GM19452 (cell line): Measurements from ENCODE around the gene GATM.
A peak's percentile ranks its signal among the peaks of the same experiment; 100 is the strongest.
"Not testable (repeated sequence)": the region's sequence is repeated elsewhere in the genome, so short reads cannot be mapped to it uniquely, and the experiment has no call there.

Source experiments
- ATAC-seq: cut with Tn5 transposase; IDR thresholded peaks from one replicate; pipeline ENCODE4 v1.9.1; 2021; ENCODE audit not compliant: unreplicated experiment

Gene GATM

GRCh38 chr15:45389351-45389750 lies 11.0 kb upstream of the GATM start:
- ATAC-seq: no peak

DNA sequence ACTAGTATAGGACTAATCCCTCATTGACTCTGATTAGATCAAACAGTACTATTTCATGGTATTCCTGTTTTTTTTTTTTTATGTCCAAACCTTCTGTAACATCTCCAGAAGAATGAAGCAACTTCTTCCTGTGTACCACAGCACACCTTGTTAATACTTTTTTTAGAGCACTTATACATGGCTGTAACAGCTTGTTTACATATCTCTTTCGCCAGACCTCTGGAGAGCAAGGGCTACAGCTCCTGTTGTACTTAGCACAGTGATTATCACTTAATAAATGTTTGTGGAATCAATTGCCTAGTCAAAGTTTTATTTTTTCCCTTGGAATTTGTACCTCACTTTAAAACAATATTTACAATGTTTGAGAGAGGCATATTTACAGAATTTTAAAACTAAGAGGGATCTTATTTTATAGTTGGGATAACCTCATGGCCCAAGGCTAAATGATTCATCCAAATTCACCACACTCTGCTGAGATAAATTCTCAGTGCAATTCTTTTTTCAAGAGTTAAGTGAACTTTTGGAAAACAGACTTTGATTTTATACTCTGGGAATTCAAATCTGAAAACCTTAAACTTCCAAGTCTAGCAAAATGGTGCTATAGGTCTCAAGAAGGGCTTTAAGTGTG lies 9.2 kb upstream of the GATM start:
- ATAC-seq: no peak

GRCh38 chr15:45386974-45387373 lies 8.6 kb upstream of the GATM start:
- ATAC-seq: no peak

- no peak for ATAC-seq
Measured at GRCh38 chr15:45386420-45386819, 8.1 kb upstream of the GATM start.

DNA sequence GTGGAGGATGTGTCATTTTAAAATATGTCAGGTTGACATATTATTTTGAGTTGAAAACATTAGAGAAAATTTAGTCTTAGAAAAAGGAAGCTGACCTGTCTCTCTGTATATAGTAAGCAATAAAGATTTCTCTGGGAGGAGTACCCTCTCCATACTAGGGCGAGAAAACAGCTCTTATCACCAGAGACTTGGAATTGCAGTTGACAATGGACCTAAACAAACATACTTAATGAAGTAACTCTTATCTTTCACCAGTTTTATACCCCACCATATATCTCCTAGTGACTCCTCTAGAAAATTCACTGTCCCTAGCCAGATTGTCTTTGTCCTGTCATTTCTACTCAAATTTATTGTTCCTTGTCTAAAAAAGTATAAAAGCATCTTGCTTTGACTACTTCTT lies 7.2 kb upstream of the GATM start:
- no peak for ATAC-seq

GRCh38 chr15:45384700-45385099 lies 6.4 kb upstream of the GATM start:
- no peak for ATAC-seq

DNA sequence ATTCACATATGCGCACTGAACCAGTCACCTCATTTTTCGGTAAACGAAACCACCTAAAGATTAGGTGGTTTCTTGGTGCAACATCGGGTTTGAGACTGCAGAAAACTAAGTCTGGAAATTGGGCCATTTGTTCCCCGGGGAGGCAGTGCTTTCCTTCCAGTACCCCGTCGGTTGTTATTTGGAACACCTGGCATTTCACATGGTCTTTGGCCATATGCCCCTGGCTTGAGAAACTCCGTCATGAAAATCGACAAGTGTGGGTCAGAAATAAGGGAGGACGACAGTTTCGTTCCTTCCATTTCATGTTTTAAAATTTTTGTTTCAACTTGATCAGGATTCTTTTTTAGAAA lies 544 bp upstream of the GATM start:
- ATAC-seq: no peak

GRCh38 chr15:45377609-45378148 lies 665 bp downstream of the GATM start:
- ATAC-seq: peak; percentile 36

- no peak for ATAC-seq
Measured at GRCh38 chr15:45376967-45377608, 1.3 kb downstream of the GATM start.

DNA sequence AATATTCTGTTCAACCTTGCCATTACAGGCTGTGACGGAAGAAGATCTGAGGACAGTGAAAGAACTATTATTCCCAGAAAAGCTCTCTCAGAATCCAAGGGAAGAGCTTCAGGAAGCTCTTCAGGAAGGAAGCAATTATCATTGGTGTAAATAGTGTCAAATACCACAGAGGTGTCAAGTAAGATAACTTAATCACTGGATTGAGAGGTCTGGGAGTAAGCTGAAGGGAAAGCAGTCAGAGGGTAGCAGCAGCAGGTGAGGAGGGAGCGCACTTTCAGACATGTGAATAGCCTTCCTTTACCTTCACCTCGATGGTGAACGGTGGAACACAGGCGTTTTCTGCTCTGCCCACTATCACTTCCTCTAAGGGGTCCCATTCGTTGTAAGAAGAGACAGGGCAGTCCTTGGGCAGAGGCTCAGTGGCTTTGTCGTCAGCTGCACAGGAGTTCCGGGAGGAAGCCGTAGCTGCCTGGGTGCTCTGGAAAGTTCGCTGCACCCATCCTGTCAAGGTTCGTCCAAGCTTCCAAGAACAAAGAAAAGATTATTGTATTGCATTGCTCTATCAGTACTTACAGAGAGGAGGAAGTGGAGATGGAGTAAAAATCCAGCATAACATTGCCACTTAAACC lies 1.9 kb downstream of the GATM start:
- no peak for ATAC-seq

DNA sequence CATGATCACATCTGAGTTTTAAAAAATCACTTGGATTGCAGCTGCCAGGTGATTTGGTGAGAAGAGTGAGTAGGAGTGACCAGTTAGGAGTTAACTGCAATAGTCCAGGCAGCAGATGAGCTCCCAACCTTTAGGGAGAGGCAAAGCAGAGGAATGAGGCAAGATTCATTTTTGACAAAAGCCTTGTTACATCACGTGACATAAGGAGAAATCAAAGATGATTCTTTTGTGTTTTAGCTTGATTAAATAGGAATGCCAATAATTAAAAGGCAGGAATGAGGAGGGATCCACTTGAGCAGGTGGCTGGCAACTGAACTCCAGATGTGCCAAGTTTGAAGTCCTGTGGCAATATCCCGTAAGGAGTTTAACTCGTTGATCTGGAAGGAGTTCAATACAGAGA lies 2.5 kb downstream of the GATM start:
- no peak for ATAC-seq

DNA sequence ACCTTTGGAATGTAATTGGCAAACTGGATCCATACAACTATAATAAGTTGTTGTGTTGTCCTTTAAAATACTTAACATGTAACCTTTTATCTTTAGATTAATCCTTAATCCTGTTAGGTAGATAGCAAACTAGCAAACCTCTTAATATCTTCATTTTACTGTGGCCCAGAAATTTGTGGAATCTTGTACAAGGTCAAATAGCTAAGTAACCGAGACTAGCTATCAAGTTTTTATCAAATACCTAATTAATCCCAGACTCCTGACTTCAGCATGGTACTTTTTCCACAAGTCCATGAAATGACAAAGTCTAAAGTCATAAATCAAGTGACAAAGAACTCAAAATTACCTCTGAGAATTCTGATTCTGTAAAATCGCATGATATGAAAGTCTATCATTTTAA lies 4.4 kb downstream of the GATM start:
- ATAC-seq: no peak

DNA sequence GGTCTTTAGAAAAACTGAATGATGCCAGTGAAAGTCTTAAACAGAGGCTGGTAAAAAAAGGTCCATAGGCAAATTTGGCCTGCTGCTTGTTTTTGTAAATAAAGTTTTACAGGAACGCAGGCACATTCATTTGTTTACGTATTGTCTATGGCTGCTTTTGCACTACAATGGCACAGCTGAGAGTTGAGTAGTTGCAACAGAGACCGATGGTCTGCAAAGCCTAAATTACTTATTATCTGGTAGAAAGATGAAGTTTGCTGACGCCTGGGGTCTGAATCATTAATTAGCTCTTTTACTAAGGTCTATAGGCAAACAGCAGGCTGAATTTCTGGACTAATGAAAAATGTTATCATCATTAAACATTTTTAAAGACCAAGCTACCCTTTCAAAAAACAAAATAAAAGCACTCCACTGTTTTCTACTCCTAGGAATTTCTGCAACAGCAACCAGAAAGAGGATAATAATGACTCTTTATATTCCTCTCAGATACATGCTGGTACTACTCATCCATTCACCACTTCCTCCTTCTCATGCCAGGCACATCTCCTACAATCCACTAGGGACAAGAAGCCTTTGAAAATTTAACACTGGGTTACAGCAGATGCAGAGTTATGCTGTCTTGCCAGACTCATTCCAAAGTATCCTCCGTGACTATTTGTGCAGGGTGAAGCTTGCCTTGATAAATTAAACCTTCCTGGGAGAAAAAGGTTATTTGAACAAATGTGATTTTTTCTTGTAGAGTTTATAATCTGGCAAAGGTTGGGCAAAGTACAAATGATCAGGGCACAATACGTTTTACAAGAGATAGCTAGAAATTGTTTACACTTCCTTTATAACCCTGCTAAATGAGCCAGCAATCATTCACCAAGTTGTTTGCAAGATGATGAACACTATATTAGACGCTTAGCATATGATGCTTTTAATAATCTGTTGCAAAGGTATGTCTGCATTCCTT lies 6.0 kb downstream of the GATM start:
- ATAC-seq: no peak

- no peak for ATAC-seq
Measured at GRCh38 chr15:45371546-45371945, 6.8 kb downstream of the GATM start.

DNA sequence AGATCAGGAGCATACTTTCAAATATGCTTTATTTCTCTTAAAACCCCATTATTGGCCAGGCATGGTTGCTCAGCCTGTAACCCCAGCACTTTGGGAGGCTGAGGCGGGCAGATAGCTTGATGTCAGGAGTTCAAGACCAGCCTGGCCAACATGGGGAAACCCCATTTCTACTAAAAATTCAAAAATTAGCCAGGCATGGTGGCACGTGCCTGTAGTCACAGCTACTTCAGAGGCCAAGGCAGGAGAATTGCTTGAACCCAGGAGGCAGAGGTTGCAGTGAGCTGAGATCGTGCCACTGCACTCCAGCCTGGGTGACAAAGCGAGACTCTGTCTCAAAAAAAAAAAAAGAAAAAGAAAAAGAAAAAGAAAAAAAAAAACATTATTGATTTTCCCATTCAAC lies 8.3 kb downstream of the GATM start:
- not testable (repeated sequence) for ATAC-seq

- ATAC-seq: not testable (repeated sequence)
Measured at GRCh38 chr15:45367222-45367621, 11.1 kb downstream of the GATM start.

- ATAC-seq: no peak
Measured at GRCh38 chr15:45364271-45364670, 14.1 kb downstream of the GATM start.

- ATAC-seq: no peak
Measured at GRCh38 chr15:45363801-45364200, 14.5 kb downstream of the GATM start.

DNA sequence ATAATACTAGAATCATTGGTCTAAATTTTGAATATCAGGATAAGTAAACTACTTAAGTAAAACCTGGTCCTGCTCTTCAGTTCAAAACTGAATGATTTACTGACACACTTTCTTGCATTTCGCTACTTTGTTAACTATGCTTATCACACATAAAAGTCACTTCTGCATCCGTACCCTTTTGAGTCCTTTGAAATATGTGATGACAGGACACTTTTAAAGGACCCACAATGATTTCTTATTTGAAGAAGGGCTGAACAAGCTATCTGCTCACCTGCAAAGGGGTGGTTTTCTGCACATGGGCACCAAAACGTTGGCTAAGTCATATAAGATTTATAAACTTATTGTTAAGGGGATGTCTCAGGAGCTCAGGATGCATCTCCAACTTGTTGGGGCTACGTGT lies 15.0 kb downstream of the GATM start:
- no peak for ATAC-seq

DNA sequence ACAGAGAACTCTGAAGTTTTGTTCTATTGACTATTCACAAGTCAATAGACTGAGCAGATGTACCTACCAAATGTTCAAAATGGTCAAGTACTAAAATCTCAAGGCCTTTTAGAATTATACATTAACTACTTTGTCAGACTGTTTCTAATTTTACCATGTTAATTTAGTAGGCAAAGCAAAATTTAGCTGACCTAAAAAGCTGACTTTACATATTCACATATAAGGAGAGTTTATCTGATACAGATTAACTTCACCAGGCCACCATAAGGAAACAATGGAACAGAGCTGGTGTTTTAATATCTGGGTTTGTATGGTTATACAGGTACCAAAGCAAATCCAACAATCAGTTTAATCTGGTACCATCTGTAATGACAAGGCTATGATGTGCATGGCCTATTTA lies 15.9 kb downstream of the GATM start:
- ATAC-seq: no peak

- no peak for ATAC-seq
Measured at GRCh38 chr15:45361878-45362277, 16.5 kb downstream of the GATM start.
